IMR-90 (cell line): Measurements from ENCODE around the gene MUC5B. TPM values are rescaled to one million over a fixed set of nuclear protein-coding genes. Genes with fewer than 3 reads are reported as not detected.

Source experiments
- ATAC-seq: fragments of 200-7000 bp; cut with Tn5 transposase; 2 replicates; pipeline ENCODE4 v1.9.1; 2020; ENCODE audit warnings: low read depth, mild to moderate bottlenecking, moderate library complexity
- BruUV-seq: library from RNA; stranded (reverse); fragments of 400-500 nt; replicated peaks from 2 replicates; lab custom pipeline; 2021; lab: Mats Ljungman, UMichigan
- CTCF ChIA-PET: fragments of 300-600 bp; formaldehyde crosslinking; extraction: SDS; loops from one replicate; lab custom pipeline; 2021; ENCODE audit warnings: antibody characterized with exemption; lab: Yijun Ruan, JAX
- POLR2A ChIA-PET: fragments of 300-600 bp; sonication (Branson Sonifier 250); formaldehyde crosslinking; loops from one replicate; lab custom pipeline; 2022; ENCODE audit warnings: antibody characterized with exemption; ENCODE audit not compliant: unreplicated experiment; lab: Charles Lee
- DNase-seq: peaks from one replicate; pipeline ENCODE4 v3.0.0; 2013
- H2AFZ ChIP-seq: replicated peaks from 2 replicates; pipeline ENCODE3; 2013; ENCODE audit warnings: low read length, mild to moderate bottlenecking; ENCODE audit not compliant: poor library complexity
- H2AK5ac ChIP-seq: 2 replicates; pipeline ENCODE4 v1.6.1; 2013; ENCODE audit warnings: low read depth, low read length, inconsistent platforms
- H2AK9ac ChIP-seq: replicated peaks from 2 replicates; pipeline ENCODE3; 2013; ENCODE audit warnings: mild to moderate bottlenecking, low read depth, low read length, moderate library complexity; ENCODE audit not compliant: poor library complexity
- H2BK120ac ChIP-seq: 2 replicates; pipeline ENCODE4 v1.6.1; 2013; ENCODE audit warnings: low read depth, low read length, inconsistent platforms
- H2BK15ac ChIP-seq: 3 replicates; pipeline ENCODE4 v1.6.1; 2013; ENCODE audit warnings: low read depth, low read length, inconsistent platforms
- H2BK20ac ChIP-seq: 2 replicates; pipeline ENCODE4 v1.6.1; 2013; ENCODE audit warnings: low read depth, mild to moderate bottlenecking, inconsistent platforms, low read length, moderate library complexity
- H2BK5ac ChIP-seq: 2 replicates; pipeline ENCODE4 v1.6.1; 2013; ENCODE audit warnings: mild to moderate bottlenecking, low read depth, low read length, inconsistent platforms; ENCODE audit not compliant: poor library complexity, severe bottlenecking
- H3K14ac ChIP-seq: replicated peaks from 2 replicates; pipeline ENCODE4 v1.6.1; 2013; ENCODE audit warnings: low read depth, low read length, inconsistent platforms
- H3K18ac ChIP-seq: 2 replicates; pipeline ENCODE4 v1.6.1; 2013; ENCODE audit warnings: low read depth, low read length, control low read depth
- H3K23ac ChIP-seq: 2 replicates; pipeline ENCODE4 v1.6.1; 2013; ENCODE audit warnings: low read depth, low read length, inconsistent platforms
- H3K27ac ChIP-seq: 2 replicates; pipeline ENCODE4 v1.5.1; 2013; ENCODE audit warnings: mild to moderate bottlenecking, control low read depth, low read length; ENCODE audit not compliant: insufficient read depth
- H3K27me3 ChIP-seq: 2 replicates; pipeline ENCODE4 v1.6.1; 2013; ENCODE audit warnings: low read length; ENCODE audit not compliant: control insufficient read depth, insufficient read depth
- H3K36me3 ChIP-seq: 2 replicates; pipeline ENCODE4 v1.6.1; 2013; ENCODE audit warnings: low read length, mixed read lengths; ENCODE audit not compliant: control insufficient read depth, insufficient read depth
- H3K4ac ChIP-seq: 2 replicates; pipeline ENCODE4 v1.6.1; 2013; ENCODE audit warnings: low read depth, low read length, inconsistent platforms
- H3K4me1 ChIP-seq: 2 replicates; pipeline ENCODE4 v1.6.1; 2013; ENCODE audit warnings: low read length, mixed read lengths; ENCODE audit not compliant: control insufficient read depth, insufficient read depth
- H3K4me2 ChIP-seq: 2 replicates; pipeline ENCODE4 v1.6.1; 2013; ENCODE audit warnings: low read depth, mild to moderate bottlenecking, control low read depth, low read length, moderate library complexity
- H3K4me3 ChIP-seq: 2 replicates; pipeline ENCODE4 v1.5.1; 2013; ENCODE audit warnings: low read depth, mild to moderate bottlenecking, control low read depth, low read length, moderate library complexity; ENCODE audit not compliant: insufficient read depth
- H3K56ac ChIP-seq: 2 replicates; pipeline ENCODE4 v1.6.1; 2013; ENCODE audit warnings: low read length, inconsistent platforms; ENCODE audit not compliant: insufficient read depth; ENCODE audit errors: extremely low read depth
- H3K79me1 ChIP-seq, 2 experiments: 2 replicates each; pipeline ENCODE4 v1.6.1; 2013; ENCODE audit warnings: low read length in 2 of 2, inconsistent platforms in 1 of 2, low read depth in 1 of 2
- H3K9ac ChIP-seq: 2 replicates; pipeline ENCODE4 v1.6.1; 2013; ENCODE audit warnings: low read depth, low read length, control low read depth
- H3K9me1 ChIP-seq: 2 replicates; pipeline ENCODE4 v1.6.1; 2013; ENCODE audit warnings: low read length, inconsistent platforms; ENCODE audit not compliant: insufficient read depth
- H3K9me3 ChIP-seq: 2 replicates; pipeline ENCODE4 v1.6.1; 2013; ENCODE audit warnings: low read length; ENCODE audit not compliant: control insufficient read depth, insufficient read depth
- H4K20me1 ChIP-seq: 2 replicates; pipeline ENCODE4 v1.6.1; 2013; ENCODE audit warnings: low read length, inconsistent platforms; ENCODE audit not compliant: insufficient read depth
- H4K5ac ChIP-seq: 2 replicates; pipeline ENCODE4 v1.6.1; 2013; ENCODE audit warnings: mild to moderate bottlenecking, low read depth, low read length, control low read depth
- H4K8ac ChIP-seq, 2 experiments: 2 replicates each; pipeline ENCODE4 v1.6.1; 2013; ENCODE audit warnings: low read depth in 2 of 2, low read length in 2 of 2, control low read depth in 1 of 2, inconsistent platforms in 1 of 2
- H4K91ac ChIP-seq: 2 replicates; pipeline ENCODE4 v1.6.1; 2013; ENCODE audit warnings: low read depth, low read length, inconsistent platforms; ENCODE audit not compliant: insufficient read depth
- BHLHE40 ChIP-seq: fragments of 150-350 bp; IDR thresholded peaks from 2 replicates; pipeline ENCODE4 v1.6.1; 2016; ENCODE audit warnings: mild to moderate bottlenecking, low read depth, low read length
- CEBPB ChIP-seq: IDR thresholded peaks from 2 replicates; pipeline ENCODE4 v1.6.1; 2012; ENCODE audit warnings: low read depth, low read length, improper control_type of control experiment
- RAD21 ChIP-seq: IDR thresholded peaks from 2 replicates; pipeline ENCODE4 v1.6.1; 2012; ENCODE audit warnings: low read length, improper control_type of control experiment
- RCOR1 ChIP-seq: IDR thresholded peaks from 2 replicates; pipeline ENCODE4 v1.6.1; 2012; ENCODE audit warnings: mild to moderate bottlenecking, low read length, improper control_type of control experiment; ENCODE audit not compliant: insufficient replicate concordance
- RFX5 ChIP-seq: IDR thresholded peaks from 2 replicates; pipeline ENCODE4 v1.8.0; 2012; ENCODE audit warnings: low read depth, mild to moderate bottlenecking, low read length, moderate library complexity
- WGBS, 2 experiments: methylation state at CpG; one replicate each; pipeline versions ENCODE4 v1.1.5 to v1.1.7; 2013; ENCODE audit warnings: missing lambda C conversion rate in 2 of 2; ENCODE audit not compliant: insufficient read length in 1 of 2; ENCODE audit errors: extremely low coverage in 2 of 2; 5-methylcytosine and 5-hydroxymethylcytosine counted together
- dilution Hi-C: fragments of 300-500 bp; cut with HindIII; formaldehyde crosslinking; loops from one replicate; pipeline ENCODE4 v1.14.3; 2018; ENCODE audit warnings: low sequenced_read_pairs; ENCODE audit not compliant: unreplicated experiment
- in situ Hi-C: fragments of 300-500 bp; cut with MboI; formaldehyde crosslinking; loops from 3 replicates; pipeline ENCODE4 v1.14.3; 2019; ENCODE audit warnings: low sequenced_read_pairs, inconsistent platforms, mixed read lengths
- intact Hi-C: fragments of 100-400 bp; cut with micrococcal nuclease; formaldehyde crosslinking; loops from 2 replicates; pipeline ENCODE4 v1.10.0; 2022
- polyA plus RNA-seq, 3 experiments: library from polyadenylated mRNA; depleted of rRNA; stranded (reverse); fragments of >200 nt; gene quantifications; 2 replicates each; pipeline ENCODE4 v1.2.3, GENCODE V29; 2012; ENCODE audit warnings: low replicate concordance in 1 of 3
- total RNA-seq: library from RNA; depleted of rRNA; stranded (reverse); fragments of >200 nt; gene quantifications from 2 replicates; pipeline ENCODE4 v1.2.3, GENCODE V29; 2012

The MUC5B gene
- total and polyA plus RNA-seq, 2 of the 4 experiments (the other 2 are of a cell fraction): not detected

GRCh38 chr11:1237851-1238250, 15.0 kb downstream of the MUC5B start:
- CTCF ChIA-PET: no interaction called here

More at GRCh38 chr11:1237851-1238250, 15.0 kb downstream of the MUC5B start:
- Histone ChIP-seq H4K8ac (no peak overlapping the region), H3K9ac (no peak overlapping the region), H2BK20ac (no peak overlapping the region), H2BK5ac (no peak overlapping the region), H3K4me1 (no peaks in the 10 kb centered on the region), H3K79me1 (no peaks in the 10 kb centered on the region), H3K9me3 (peaks cover 15% of the 10 kb centered on the region; the same call in 1 of the 2 replicates), H3K23ac (no peak overlapping the region), H2BK120ac (no peak overlapping the region), H3K9me1 (no peaks in the 10 kb centered on the region), H2BK15ac (no peak overlapping the region), H2AK5ac (no peak overlapping the region), H3K4ac (no peak overlapping the region), H3K4me3 (no peak overlapping the region), H3K27me3 (no peaks in the 10 kb centered on the region; the same call in 1 of the 2 replicates), H3K27ac (no peak overlapping the region), H2AK9ac (no peak overlapping the region), H3K4me2 (no peak overlapping the region), H3K18ac (no peak overlapping the region), H4K20me1 (no peaks in the 10 kb centered on the region), H2AFZ (no peak overlapping the region), H4K91ac (no peak overlapping the region), H4K5ac (no peak overlapping the region), H3K36me3 (no peaks in the 10 kb centered on the region), H3K56ac (no peak overlapping the region), H3K14ac (no peak overlapping the region)
- DNase-seq (no peak), ATAC-seq (no peak)
- intact Hi-C loops: no loop called here
- in situ Hi-C loops: no loop called here
- BruUV-seq: no TSS peak
- dilution Hi-C loops: no loop called here
- TF ChIP-seq CEBPB (no peak), RAD21 (no peak), RCOR1 (no peak), RFX5 (no peak), BHLHE40 (no peak)
- POLR2A ChIA-PET: no interaction called here
- WGBS, 2 experiments: 70% methylated on average over 2 of the region's 10 CpGs; no CpG with 5 or more reads in 1 of the 2 experiments
